Body of pancreas (tissue), 4 donors: ENCODE results near the gene PHPT1. TPM values are rescaled to one million over a fixed set of nuclear protein-coding genes. Genes with fewer than 3 reads are reported as not detected.
"Not testable (repeated sequence)": the region's sequence is repeated elsewhere in the genome, so short reads cannot be mapped to it uniquely, and the experiment has no call there.

Experiments
- ATAC-seq: fragments of 150-250 bp; one replicate; pipeline ENCODE4 v1.9.1; 2016
- DNase-seq, 4 donors: peaks; one replicate each; pipeline ENCODE4 v3.0.0-alpha.2; 2019
- H3K27ac ChIP-seq, 4 donors: fragments of 200-600 bp; sonication (generic); 1 replicate in 3 of 4; 2 replicates in 1 of 4; pipeline versions ENCODE4 v1.5.1 to v1.6.1; 2016 to 2019; ENCODE audit warnings: mild to moderate bottlenecking in 1 of 4, mixed read lengths in 1 of 4, moderate library complexity in 1 of 4
- H3K27me3 ChIP-seq, 2 donors: fragments of 200-600 bp; sonication (generic); one replicate each; pipeline ENCODE4 v1.6.0; 2016; ENCODE audit warnings: mild to moderate bottlenecking in 1 of 2
- H3K36me3 ChIP-seq, 2 donors: fragments of 200-600 bp; sonication (generic); replicated peaks in 1 of 2; 2 replicates each; pipeline ENCODE4 v1.5.1; 2016; ENCODE audit warnings: low read depth in 2 of 2; ENCODE audit not compliant: insufficient read depth in 1 of 2
- H3K4me1 ChIP-seq: fragments of 200-600 bp; sonication (generic); one replicate; pipeline ENCODE4 v1.6.0; 2016
- H3K4me3 ChIP-seq, 2 donors: fragments of 200-600 bp; sonication (generic); 1 replicate in 1 of 2; 2 replicates in 1 of 2; pipeline ENCODE4 v1.5.1; 2016 to 2019
- H3K9me3 ChIP-seq, 3 donors: fragments of 200-600 bp; sonication (generic); 1 replicate in 2 of 3; 2 replicates in 1 of 3; pipeline ENCODE4 v1.5.1; 2016
- POLR2A ChIP-seq, 3 donors: fragments of 450-650 bp; IDR thresholded peaks; one replicate each; pipeline ENCODE4 v1.6.1; 2016; ENCODE audit warnings: antibody characterized with exemption in 3 of 3, mild to moderate bottlenecking in 2 of 3
- WGBS, 2 donors: methylation state at CpG; one replicate each; pipeline ENCODE4 v1.1.5; 2017; 5-methylcytosine and 5-hydroxymethylcytosine counted together
- intact Hi-C: fragments of 100-400 bp; cut with DNase I; formaldehyde crosslinking; loops from one replicate; pipeline ENCODE4 v1.15.1; 2023
- total RNA-seq, 2 donors: library from RNA; depleted of rRNA; stranded (reverse); fragments of >200 nt; gene quantifications; one replicate each; pipeline ENCODE4 v1.1.0, GENCODE V29; 2016
- TF ChIP-seq, protein P1 (sequence below), 7 experiments: fragments of 450-650 bp in 4 of 7; fragments of 200-600 bp in 3 of 7; sonication (generic) in 3 of 7; IDR thresholded peaks; one replicate each; pipeline ENCODE4 v1.5.1; 2016 to 2019; ENCODE audit warnings: antibody characterized with exemption in 7 of 7

Gene PHPT1
- total RNA-seq, 2 donors from 2014 or later: 60.6 to 65.6 TPM

DNA sequence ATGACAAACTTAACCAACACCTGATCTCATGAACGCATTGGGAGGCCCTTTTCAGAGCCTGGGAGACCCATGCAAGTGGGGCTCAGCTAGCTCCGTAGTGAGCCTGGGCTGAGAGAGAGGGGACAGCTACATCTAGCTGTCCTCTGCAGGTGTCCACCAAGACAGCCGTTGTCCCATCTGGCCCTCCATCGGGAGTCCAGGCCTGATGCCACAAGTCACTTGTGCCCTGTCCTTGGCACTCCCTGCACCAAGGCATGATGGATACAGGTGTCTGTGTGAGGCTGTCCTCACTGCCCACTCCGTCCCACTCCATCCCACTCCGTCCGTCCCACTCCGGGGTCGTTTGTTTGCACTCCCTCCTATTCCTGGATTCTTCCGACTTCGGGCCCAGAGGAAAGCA, 19.4 kb downstream of the PHPT1 start:
- H3K36me3 ChIP-seq: no peaks in the 10 kb centered on the region
- H3K27ac ChIP-seq: no peak overlapping the region
- DNase-seq (peak in 1 of 4 donors; percentile 10), ATAC-seq (no peak)
- intact Hi-C loops: no loop called here
- H3K4me3 ChIP-seq: no peak overlapping the region
- no peaks in the 10 kb centered on the region for H3K9me3 ChIP-seq
- 88 to 91% methylated on average over 10 to 11 of the region's 11 CpGs for WGBS, 2 donors
- no peaks in the 10 kb centered on the region for H3K27me3 ChIP-seq
- no peak for TF ChIP-seq POLR2A (IDR thresholded peaks at IDR 0.05)
- TF ChIP-seq, protein P1, sequence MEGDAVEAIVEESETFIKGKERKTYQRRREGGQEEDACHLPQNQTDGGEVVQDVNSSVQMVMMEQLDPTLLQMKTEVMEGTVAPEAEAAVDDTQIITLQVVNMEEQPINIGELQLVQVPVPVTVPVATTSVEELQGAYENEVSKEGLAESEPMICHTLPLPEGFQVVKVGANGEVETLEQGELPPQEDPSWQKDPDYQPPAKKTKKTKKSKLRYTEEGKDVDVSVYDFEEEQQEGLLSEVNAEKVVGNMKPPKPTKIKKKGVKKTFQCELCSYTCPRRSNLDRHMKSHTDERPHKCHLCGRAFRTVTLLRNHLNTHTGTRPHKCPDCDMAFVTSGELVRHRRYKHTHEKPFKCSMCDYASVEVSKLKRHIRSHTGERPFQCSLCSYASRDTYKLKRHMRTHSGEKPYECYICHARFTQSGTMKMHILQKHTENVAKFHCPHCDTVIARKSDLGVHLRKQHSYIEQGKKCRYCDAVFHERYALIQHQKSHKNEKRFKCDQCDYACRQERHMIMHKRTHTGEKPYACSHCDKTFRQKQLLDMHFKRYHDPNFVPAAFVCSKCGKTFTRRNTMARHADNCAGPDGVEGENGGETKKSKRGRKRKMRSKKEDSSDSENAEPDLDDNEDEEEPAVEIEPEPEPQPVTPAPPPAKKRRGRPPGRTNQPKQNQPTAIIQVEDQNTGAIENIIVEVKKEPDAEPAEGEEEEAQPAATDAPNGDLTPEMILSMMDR (IDR thresholded peaks at IDR 0.05): no peak
- peaks cover 24% of the 10 kb centered on the region for H3K4me1 ChIP-seq

DNA sequence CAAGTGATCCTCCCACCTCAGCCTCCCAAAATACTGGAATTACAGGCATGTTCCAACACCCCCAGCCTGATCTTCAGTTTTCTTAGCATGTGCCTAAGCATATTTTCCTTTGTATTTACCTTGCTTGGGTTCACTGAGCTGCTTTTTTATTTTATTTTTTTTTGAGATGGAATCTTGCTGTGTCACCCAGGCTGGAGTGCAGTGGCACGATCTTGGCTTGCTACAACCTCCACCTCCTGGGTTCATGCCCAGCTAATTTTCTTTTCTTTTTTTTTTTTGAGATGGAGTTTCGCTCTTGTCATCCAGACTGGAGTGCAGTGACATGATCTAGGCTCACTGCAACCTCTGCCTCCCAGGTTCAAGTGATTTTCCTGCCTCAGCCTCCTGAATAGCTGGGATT, 20.4 kb downstream of the PHPT1 start:
- DNase-seq: not testable (repeated sequence)

DNA sequence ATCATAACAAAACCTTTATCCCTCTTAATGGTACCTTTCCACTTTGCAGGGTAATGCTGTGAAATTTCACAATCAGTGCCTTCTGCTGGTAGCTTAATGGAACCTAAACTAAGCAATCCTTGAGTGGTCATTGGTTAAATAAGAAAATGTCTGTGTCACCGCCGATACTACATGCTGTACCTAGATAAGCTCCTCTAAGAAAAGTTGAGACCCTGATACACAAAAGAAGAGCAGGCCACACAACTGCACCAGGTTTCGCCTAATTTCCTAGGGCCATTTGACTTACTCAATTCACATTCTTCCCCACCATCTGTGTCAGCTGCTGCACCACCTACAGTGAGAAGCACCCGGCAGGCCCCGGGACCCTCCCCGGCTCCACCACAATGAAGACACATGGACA, 25.9 kb downstream of the PHPT1 start:
- no peaks in the 10 kb centered on the region for H3K9me3 ChIP-seq
- DNase-seq: no peak
- ATAC-seq: no peak
- no peaks in the 10 kb centered on the region for H3K36me3 ChIP-seq
- intact Hi-C loops: no loop called here
- TF ChIP-seq POLR2A (IDR thresholded peaks at IDR 0.05): no peak
- TF ChIP-seq, protein P1 (IDR thresholded peaks at IDR 0.05): no peak
- 90 to 91% methylated on average over 6 of the region's 6 CpGs for WGBS, 2 donors
- H3K4me3 ChIP-seq: no peak overlapping the region
- no peaks in the 10 kb centered on the region for H3K27me3 ChIP-seq
- no peaks in the 10 kb centered on the region for H3K4me1 ChIP-seq
- H3K27ac ChIP-seq: no peak overlapping the region

More for the DNA sequence above, 20.4 kb downstream of the PHPT1 start:
- H3K27me3 ChIP-seq, H3K9me3 ChIP-seq, ATAC-seq, H3K27ac ChIP-seq, H3K36me3 ChIP-seq, H3K4me3 ChIP-seq, intact Hi-C loops: not testable (repeated sequence)
- 89 to 100% methylated on average over 2 of the region's 2 CpGs for WGBS, 2 donors
- H3K4me1 ChIP-seq: peaks cover 16% of the 10 kb centered on the region

DNA sequence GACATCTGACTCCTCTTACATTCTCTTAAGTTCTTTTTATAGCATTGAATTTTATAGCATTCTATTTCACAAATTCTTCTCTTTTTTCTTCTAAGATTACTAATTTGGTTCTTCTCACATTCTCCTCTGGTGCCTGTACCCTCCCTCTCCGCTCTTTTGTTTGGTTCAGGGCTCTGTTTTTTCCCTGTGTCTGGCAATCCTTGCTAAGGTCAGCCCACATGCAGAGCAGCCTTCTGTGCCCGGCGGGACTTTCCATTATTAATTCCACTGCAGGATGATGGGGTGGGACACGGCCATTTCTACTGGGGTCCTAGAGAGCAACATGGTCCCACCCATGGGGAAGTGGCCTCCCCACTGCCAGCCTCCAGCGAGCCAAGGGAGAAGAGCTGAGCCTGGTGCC, 27.3 kb downstream of the PHPT1 start:
- no peaks in the 10 kb centered on the region for H3K9me3 ChIP-seq
- TF ChIP-seq, protein P1 (IDR thresholded peaks at IDR 0.05): no peak
- TF ChIP-seq POLR2A (IDR thresholded peaks at IDR 0.05): no peak
- H3K36me3 ChIP-seq: no peaks in the 10 kb centered on the region
- peaks cover 6% of the 10 kb centered on the region for H3K4me1 ChIP-seq
- H3K27me3 ChIP-seq: no peaks in the 10 kb centered on the region
- no peak for DNase-seq
- 81 to 83% methylated on average over 5 of the region's 5 CpGs for WGBS, 2 donors
- no peak for ATAC-seq
- no peak overlapping the region for H3K27ac ChIP-seq
- H3K4me3 ChIP-seq: no peak overlapping the region
- intact Hi-C loops: no loop called here

DNA sequence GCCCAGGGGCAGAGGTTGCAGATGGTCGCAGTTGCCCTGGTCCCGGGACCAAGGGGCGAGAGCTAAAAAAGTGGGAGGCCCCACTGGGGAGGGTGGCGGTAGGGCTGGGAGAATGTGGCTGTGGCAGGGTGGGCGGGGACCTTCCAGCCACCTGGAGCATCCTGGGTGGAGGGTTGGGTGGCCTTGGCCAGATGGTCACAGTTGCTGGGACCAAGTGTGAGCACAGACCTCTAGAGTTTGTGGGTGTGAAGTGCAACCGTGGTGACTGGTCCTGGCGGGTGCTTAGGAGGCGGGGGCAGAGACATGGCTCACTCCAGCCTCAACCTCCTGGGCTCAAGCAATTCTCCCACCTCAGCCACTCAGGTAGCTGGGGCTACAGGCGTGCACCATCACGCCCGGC, 31.4 kb downstream of the PHPT1 start:
- 78 to 90% methylated on average over 7 to 11 of the region's 11 CpGs for WGBS, 2 donors
- DNase-seq (no peak), ATAC-seq (no peak)
- TF ChIP-seq, protein P1 (IDR thresholded peaks at IDR 0.05): no peak
- no peak for TF ChIP-seq POLR2A (IDR thresholded peaks at IDR 0.05)
- Histone ChIP-seq H3K36me3 (no peaks in the 10 kb centered on the region), H3K27me3 (no peaks in the 10 kb centered on the region), H3K4me3 (no peak overlapping the region), H3K4me1 (peaks cover 24% of the 10 kb centered on the region), H3K27ac (no peak overlapping the region), H3K9me3 (no peaks in the 10 kb centered on the region)
- intact Hi-C loops: no loop called here
